ENCODE data around the gene PPP2R5C. TPM values are rescaled to one million over a fixed set of nuclear protein-coding genes. Genes with fewer than 3 reads are reported as not detected.

Gene PPP2R5C
- total and polyA plus RNA-seq, 3 donors from 2014 or later, result 106 to 166 (median 126) TPM

GRCh38 chr14:101927859-101928258 is 166.3 kb downstream of the PPP2R5C start:
- Histone ChIP-seq H3K27me3 (no peaks in the 10 kb centered on the region), H3K4me3 (no peak overlapping the region), H3K36me3 (ENCODE audit: low read depth, missing control alignments) (no peaks in the 10 kb centered on the region), H3K27ac (peak overlapping the region; percentile 66 to 89), H3K4me1 (peaks cover 14% of the 10 kb centered on the region), H3K9me3 (no peaks in the 10 kb centered on the region)
- peak; percentile 93 for DNase-seq
- TF ChIP-seq CTCF (IDR thresholded peaks at IDR 0.05) (no peak), POLR2A (IDR thresholded peaks at IDR 0.05) (no peak)
- WGBS, 2 donors, result 26 to 42% methylated on average over 10 of the region's 10 CpGs
- intact Hi-C loops (cut with DNase I; ENCODE audit: low total_unique reads), result no loop called here

- H3K27ac ChIP-seq, result peak overlapping the region; percentile 66 to 89
- no peak for DNase-seq
- no peaks in the 10 kb centered on the region for H3K9me3 ChIP-seq
- no peaks in the 10 kb centered on the region for H3K36me3 ChIP-seq (ENCODE audit: low read depth, missing control alignments)
- no peak for TF ChIP-seq POLR2A (IDR thresholded peaks at IDR 0.05)
- TF ChIP-seq CTCF (IDR thresholded peaks at IDR 0.05), result no peak
- 57 to 62% methylated on average over 24 of the region's 24 CpGs for WGBS, 2 donors
- no peak overlapping the region for H3K4me3 ChIP-seq
- intact Hi-C loops (cut with DNase I; ENCODE audit: low total_unique reads), result no loop called here
- peaks cover 14% of the 10 kb centered on the region for H3K4me1 ChIP-seq
- no peaks in the 10 kb centered on the region for H3K27me3 ChIP-seq
Observed at GRCh38 chr14:101928415-101928841, 166.9 kb downstream of the PPP2R5C start.

- H3K27ac ChIP-seq, result peak overlapping the region in 1 of 2 donors; percentile 89
- H3K4me3 ChIP-seq, result no peak overlapping the region
- DNase-seq, result no peak
- intact Hi-C loops (cut with DNase I; ENCODE audit: low total_unique reads), result no loop called here
- WGBS, 2 donors, result 84 to 85% methylated on average over 10 of the region's 10 CpGs
- no peaks in the 10 kb centered on the region for H3K36me3 ChIP-seq (ENCODE audit: low read depth, missing control alignments)
- H3K9me3 ChIP-seq, result no peaks in the 10 kb centered on the region
- peaks cover 14% of the 10 kb centered on the region for H3K4me1 ChIP-seq
- TF ChIP-seq CTCF (IDR thresholded peaks at IDR 0.05), result no peak
- no peak for TF ChIP-seq POLR2A (IDR thresholded peaks at IDR 0.05)
- H3K27me3 ChIP-seq, result no peaks in the 10 kb centered on the region
Observed at GRCh38 chr14:101929096-101929495, 167.6 kb downstream of the PPP2R5C start.

GRCh38 chr14:101929946-101930345 is 168.4 kb downstream of the PPP2R5C start:
- Histone ChIP-seq H3K27ac (no peak overlapping the region), H3K9me3 (no peaks in the 10 kb centered on the region), H3K36me3 (ENCODE audit: low read depth, missing control alignments) (no peaks in the 10 kb centered on the region), H3K4me1 (peaks cover 14% of the 10 kb centered on the region), H3K27me3 (no peaks in the 10 kb centered on the region), H3K4me3 (no peak overlapping the region)
- no peak for DNase-seq
- 78 to 86% methylated on average over 8 to 9 of the region's 9 CpGs for WGBS, 2 donors
- intact Hi-C loops (cut with DNase I; ENCODE audit: low total_unique reads), result no loop called here
- TF ChIP-seq POLR2A (IDR thresholded peaks at IDR 0.05) (no peak), CTCF (IDR thresholded peaks at IDR 0.05) (no peak)

- TF ChIP-seq CTCF (IDR thresholded peaks at IDR 0.05), result no peak
- no peak for TF ChIP-seq POLR2A (IDR thresholded peaks at IDR 0.05)
- WGBS, 2 donors, result 47 to 65% methylated on average over 7 of the region's 7 CpGs
- H3K4me1 ChIP-seq, result peaks cover 5% of the 10 kb centered on the region
- H3K36me3 ChIP-seq (ENCODE audit: low read depth, missing control alignments), result no peaks in the 10 kb centered on the region
- no peak overlapping the region for H3K4me3 ChIP-seq
- intact Hi-C loops (cut with DNase I; ENCODE audit: low total_unique reads), result no loop called here
- H3K27me3 ChIP-seq, result no peaks in the 10 kb centered on the region
- no peak overlapping the region for H3K27ac ChIP-seq
- H3K9me3 ChIP-seq, result no peaks in the 10 kb centered on the region
- DNase-seq, result no peak
Observed at GRCh38 chr14:101932673-101933072, 171.2 kb downstream of the PPP2R5C start.

Data from testis (tissue), 3 donors.